HepG2 (cell line): ENCODE data around the gene DCUN1D3.

ENCODE experiments used
- BRF2 ChIP-seq: sonication (generic); formaldehyde crosslinking; IDR thresholded peaks from 2 replicates; pipeline ENCODE4 v1.8.1; 2022; ENCODE audit warnings: mild to moderate bottlenecking, missing genetic modification reagents
- CEBPB ChIP-seq: IDR thresholded peaks from 2 replicates; pipeline ENCODE4 v1.6.1; 2011; ENCODE audit warnings: low read depth, low read length, improper control_type of control experiment, borderline replicate concordance
- CREB1 ChIP-seq, 2 experiments: fragments of 450-650 bp in 1 of 2; IDR thresholded peaks; 2 replicates each; pipeline ENCODE4 v1.6.1; 2016 to 2017; ENCODE audit warnings: control low read depth in 1 of 2, mild to moderate bottlenecking in 1 of 2, missing compliant biosample characterization in 1 of 2, missing genetic modification characterization in 1 of 2
- CTCF ChIP-seq: sonication (generic); formaldehyde crosslinking; IDR thresholded peaks from 2 replicates; pipeline ENCODE4 v1.5.0; 2020; ENCODE audit warnings: mild to moderate bottlenecking, missing genetic modification reagents, moderate library complexity
- ETS1 ChIP-seq: sonication (generic); formaldehyde crosslinking; IDR thresholded peaks from 2 replicates; pipeline ENCODE4 v1.4.0; 2020; ENCODE audit warnings: missing genetic modification reagents
- FOSL2 ChIP-seq: sonication (generic); formaldehyde crosslinking; IDR thresholded peaks from 2 replicates; pipeline ENCODE4 v1.4.0; 2020; ENCODE audit warnings: missing genetic modification reagents
- KLF11 ChIP-seq: IDR thresholded peaks from 2 replicates; pipeline ENCODE4 v1.6.1; 2016; ENCODE audit warnings: missing compliant biosample characterization
- MAX ChIP-seq: IDR thresholded peaks from 2 replicates; pipeline ENCODE4 v1.6.1; 2012; ENCODE audit warnings: inconsistent platforms
- MYC ChIP-seq: sonication (generic); formaldehyde crosslinking; IDR thresholded peaks from 2 replicates; pipeline ENCODE4 v1.9.0; 2021; ENCODE audit warnings: missing genetic modification reagents, borderline replicate concordance
- TEAD3 ChIP-seq: optimal IDR thresholded peaks from 2 replicates; pipeline ENCODE3; 2016; ENCODE audit warnings: borderline replicate concordance
- ZKSCAN1 ChIP-seq: fragments of 150-350 bp; IDR thresholded peaks from 2 replicates; pipeline ENCODE4 v1.6.1; 2014; ENCODE audit warnings: low read length
- ZNF20 ChIP-seq: sonication (generic); formaldehyde crosslinking; IDR thresholded peaks from 2 replicates; pipeline ENCODE4 v1.4.0; 2020; ENCODE audit warnings: mild to moderate bottlenecking, moderate library complexity, missing genetic modification reagents
- ZNF331 ChIP-seq: sonication (generic); formaldehyde crosslinking; IDR thresholded peaks from 2 replicates; pipeline ENCODE4 v1.4.0; 2020; ENCODE audit warnings: missing genetic modification reagents
- ZNF850 ChIP-seq: sonication (generic); formaldehyde crosslinking; conservative IDR thresholded peaks from 2 replicates; pipeline ENCODE4 v1.9.0; 2021; ENCODE audit warnings: mild to moderate bottlenecking, missing genetic modification reagents

GRCh38 chr16:20897922-20898321, 2.2 kb downstream of the DCUN1D3 start:
- TF ChIP-seq KLF11 (CRISPR knock-in tag): no peak
- TF ChIP-seq ZKSCAN1: no peak
- no peak for TF ChIP-seq FOSL2 (CRISPR knock-in tag)
- TF ChIP-seq CEBPB: no peak
- TF ChIP-seq BRF2 (CRISPR knock-in tag): no peak
- TF ChIP-seq CTCF (CRISPR knock-in tag): no peak
- TF ChIP-seq TEAD3 (CRISPR knock-in tag): no peak
- TF ChIP-seq CREB1 (IDR thresholded peaks at IDR 0.05): no peak
- TF ChIP-seq CREB1 (CRISPR knock-in tag; IDR thresholded peaks at IDR 0.05): no peak
- TF ChIP-seq MYC (CRISPR knock-in tag): no peak
- TF ChIP-seq ETS1 (CRISPR knock-in tag): no peak
- TF ChIP-seq MAX: no peak
- TF ChIP-seq ZNF850 (CRISPR knock-in tag): no peak
- no peak for TF ChIP-seq ZNF20 (CRISPR knock-in tag)
- no peak for TF ChIP-seq ZNF331
